ENCODE measurements around the gene FBXO15. TPM values are rescaled to one million over a fixed set of nuclear protein-coding genes. Genes with fewer than 3 reads are reported as not detected.

The FBXO15 gene
- total and polyA plus RNA-seq, 2 of the 13 experiments (the other 11 are each of a cell fraction or from before 2014, with no cell fraction given): 0.09 to 0.12 TPM

DNA sequence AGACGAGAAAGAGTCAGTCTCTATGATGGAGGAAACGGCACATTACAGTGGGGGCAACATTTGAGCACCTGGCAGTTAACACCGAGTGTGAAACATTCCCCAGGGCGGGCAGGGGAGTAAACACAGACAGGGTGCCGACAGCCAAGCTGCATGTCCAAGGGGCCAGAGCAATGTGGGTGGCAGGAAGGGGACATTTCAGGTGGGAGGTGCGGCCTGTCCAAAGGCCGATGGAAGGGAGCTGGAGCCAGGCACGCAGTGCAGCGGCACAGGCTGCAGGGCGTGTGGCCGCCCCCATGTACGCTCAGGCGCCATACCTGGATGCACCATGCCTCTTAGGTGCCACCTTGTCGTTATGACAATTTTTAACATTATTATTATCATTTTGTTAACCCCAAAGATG, 43.9 kb upstream of the FBXO15 start (continued):
- peak; percentile 54 for TF ChIP-seq ZFX (CRISPR knock-in tag; IDR thresholded peaks at IDR 0.05; ENCODE audit: low read depth)
- TF ChIP-seq, protein P1, sequence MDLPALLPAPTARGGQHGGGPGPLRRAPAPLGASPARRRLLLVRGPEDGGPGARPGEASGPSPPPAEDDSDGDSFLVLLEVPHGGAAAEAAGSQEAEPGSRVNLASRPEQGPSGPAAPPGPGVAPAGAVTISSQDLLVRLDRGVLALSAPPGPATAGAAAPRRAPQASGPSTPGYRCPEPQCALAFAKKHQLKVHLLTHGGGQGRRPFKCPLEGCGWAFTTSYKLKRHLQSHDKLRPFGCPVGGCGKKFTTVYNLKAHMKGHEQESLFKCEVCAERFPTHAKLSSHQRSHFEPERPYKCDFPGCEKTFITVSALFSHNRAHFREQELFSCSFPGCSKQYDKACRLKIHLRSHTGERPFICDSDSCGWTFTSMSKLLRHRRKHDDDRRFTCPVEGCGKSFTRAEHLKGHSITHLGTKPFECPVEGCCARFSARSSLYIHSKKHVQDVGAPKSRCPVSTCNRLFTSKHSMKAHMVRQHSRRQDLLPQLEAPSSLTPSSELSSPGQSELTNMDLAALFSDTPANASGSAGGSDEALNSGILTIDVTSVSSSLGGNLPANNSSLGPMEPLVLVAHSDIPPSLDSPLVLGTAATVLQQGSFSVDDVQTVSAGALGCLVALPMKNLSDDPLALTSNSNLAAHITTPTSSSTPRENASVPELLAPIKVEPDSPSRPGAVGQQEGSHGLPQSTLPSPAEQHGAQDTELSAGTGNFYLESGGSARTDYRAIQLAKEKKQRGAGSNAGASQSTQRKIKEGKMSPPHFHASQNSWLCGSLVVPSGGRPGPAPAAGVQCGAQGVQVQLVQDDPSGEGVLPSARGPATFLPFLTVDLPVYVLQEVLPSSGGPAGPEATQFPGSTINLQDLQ (CRISPR knock-in tag; IDR thresholded peaks at IDR 0.05): no peak
- no peak for TF ChIP-seq ARHGAP35 (CRISPR knock-in tag; IDR thresholded peaks at IDR 0.05; ENCODE audit: borderline replicate concordance)
- TF ChIP-seq TEAD3 (CRISPR knock-in tag; optimal IDR thresholded peaks at IDR 0.05; ENCODE audit: borderline replicate concordance): peak; percentile 39
- TF ChIP-seq, protein P2, sequence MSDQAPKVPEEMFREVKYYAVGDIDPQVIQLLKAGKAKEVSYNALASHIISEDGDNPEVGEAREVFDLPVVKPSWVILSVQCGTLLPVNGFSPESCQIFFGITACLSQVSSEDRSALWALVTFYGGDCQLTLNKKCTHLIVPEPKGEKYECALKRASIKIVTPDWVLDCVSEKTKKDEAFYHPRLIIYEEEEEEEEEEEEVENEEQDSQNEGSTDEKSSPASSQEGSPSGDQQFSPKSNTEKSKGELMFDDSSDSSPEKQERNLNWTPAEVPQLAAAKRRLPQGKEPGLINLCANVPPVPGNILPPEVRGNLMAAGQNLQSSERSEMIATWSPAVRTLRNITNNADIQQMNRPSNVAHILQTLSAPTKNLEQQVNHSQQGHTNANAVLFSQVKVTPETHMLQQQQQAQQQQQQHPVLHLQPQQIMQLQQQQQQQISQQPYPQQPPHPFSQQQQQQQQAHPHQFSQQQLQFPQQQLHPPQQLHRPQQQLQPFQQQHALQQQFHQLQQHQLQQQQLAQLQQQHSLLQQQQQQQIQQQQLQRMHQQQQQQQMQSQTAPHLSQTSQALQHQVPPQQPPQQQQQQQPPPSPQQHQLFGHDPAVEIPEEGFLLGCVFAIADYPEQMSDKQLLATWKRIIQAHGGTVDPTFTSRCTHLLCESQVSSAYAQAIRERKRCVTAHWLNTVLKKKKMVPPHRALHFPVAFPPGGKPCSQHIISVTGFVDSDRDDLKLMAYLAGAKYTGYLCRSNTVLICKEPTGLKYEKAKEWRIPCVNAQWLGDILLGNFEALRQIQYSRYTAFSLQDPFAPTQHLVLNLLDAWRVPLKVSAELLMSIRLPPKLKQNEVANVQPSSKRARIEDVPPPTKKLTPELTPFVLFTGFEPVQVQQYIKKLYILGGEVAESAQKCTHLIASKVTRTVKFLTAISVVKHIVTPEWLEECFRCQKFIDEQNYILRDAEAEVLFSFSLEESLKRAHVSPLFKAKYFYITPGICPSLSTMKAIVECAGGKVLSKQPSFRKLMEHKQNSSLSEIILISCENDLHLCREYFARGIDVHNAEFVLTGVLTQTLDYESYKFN (CRISPR knock-in tag; conservative IDR thresholded peaks at IDR 0.05): 0 out of 2 replicates have a peak, but pooled peaks have one; percentile 25
- TF ChIP-seq DNMT3B (CRISPR knock-in tag; conservative IDR thresholded peaks at IDR 0.05): no peak
- TF ChIP-seq ZNF558 (CRISPR knock-in tag; IDR thresholded peaks at IDR 0.05; ENCODE audit: borderline replicate concordance): no peak
- TF ChIP-seq ZNF10 (CRISPR knock-in tag; IDR thresholded peaks at IDR 0.05; ENCODE audit: borderline replicate concordance, low read depth): no peak
- TF ChIP-seq HES4 (CRISPR knock-in tag; IDR thresholded peaks at IDR 0.05; ENCODE audit: borderline replicate concordance): 0 out of 2 replicates have a peak, but pooled peaks have one; percentile 28
- no peak for TF ChIP-seq MEIS1 (CRISPR knock-in tag; IDR thresholded peaks at IDR 0.05; ENCODE audit: borderline replicate concordance)
- TF ChIP-seq, protein P3, sequence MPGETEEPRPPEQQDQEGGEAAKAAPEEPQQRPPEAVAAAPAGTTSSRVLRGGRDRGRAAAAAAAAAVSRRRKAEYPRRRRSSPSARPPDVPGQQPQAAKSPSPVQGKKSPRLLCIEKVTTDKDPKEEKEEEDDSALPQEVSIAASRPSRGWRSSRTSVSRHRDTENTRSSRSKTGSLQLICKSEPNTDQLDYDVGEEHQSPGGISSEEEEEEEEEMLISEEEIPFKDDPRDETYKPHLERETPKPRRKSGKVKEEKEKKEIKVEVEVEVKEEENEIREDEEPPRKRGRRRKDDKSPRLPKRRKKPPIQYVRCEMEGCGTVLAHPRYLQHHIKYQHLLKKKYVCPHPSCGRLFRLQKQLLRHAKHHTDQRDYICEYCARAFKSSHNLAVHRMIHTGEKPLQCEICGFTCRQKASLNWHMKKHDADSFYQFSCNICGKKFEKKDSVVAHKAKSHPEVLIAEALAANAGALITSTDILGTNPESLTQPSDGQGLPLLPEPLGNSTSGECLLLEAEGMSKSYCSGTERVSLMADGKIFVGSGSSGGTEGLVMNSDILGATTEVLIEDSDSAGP (CRISPR knock-in tag; IDR thresholded peaks at IDR 0.05; ENCODE audit: borderline replicate concordance): peak; percentile 23; the same call in 1 of the 2 replicates
